Activated CD4-positive, CD25-positive, alpha-beta regulatory T cell treated with anti-CD3 and anti-CD28 coated beads, Interleukin-2, amount 50 U/mL, for 24 hours (primary cell): ENCODE measurements around the gene ZG16B.

Experiments used
- ATAC-seq, 2 donors: fragments of 150-1000 bp; cut with Tn5 transposase; one replicate each; pipeline ENCODE4 v1.10.0; 2021; ENCODE audit warnings: mild to moderate bottlenecking in 1 of 2, moderate library complexity in 1 of 2

The ZG16B gene

DNA sequence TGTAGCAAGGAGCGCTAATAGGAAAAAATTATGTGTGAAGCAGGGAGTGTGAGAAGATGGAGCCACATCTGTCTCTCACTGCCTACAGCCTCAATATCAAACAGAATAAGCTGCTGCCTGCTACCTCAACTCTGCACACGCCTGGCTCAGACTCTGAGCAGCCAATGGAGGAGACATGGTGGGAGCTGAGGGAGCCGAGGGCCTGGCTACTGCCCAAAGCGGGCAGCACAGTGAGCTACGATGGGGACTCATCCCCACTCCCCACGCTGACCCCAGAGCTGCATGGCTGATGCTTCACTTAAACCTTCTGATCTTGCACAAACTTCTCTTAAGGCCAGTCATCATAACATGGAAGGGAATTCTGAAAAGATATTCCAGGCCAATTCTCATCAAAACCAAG is 41.8 kb downstream of the ZG16B start:
- no peak for ATAC-seq

DNA sequence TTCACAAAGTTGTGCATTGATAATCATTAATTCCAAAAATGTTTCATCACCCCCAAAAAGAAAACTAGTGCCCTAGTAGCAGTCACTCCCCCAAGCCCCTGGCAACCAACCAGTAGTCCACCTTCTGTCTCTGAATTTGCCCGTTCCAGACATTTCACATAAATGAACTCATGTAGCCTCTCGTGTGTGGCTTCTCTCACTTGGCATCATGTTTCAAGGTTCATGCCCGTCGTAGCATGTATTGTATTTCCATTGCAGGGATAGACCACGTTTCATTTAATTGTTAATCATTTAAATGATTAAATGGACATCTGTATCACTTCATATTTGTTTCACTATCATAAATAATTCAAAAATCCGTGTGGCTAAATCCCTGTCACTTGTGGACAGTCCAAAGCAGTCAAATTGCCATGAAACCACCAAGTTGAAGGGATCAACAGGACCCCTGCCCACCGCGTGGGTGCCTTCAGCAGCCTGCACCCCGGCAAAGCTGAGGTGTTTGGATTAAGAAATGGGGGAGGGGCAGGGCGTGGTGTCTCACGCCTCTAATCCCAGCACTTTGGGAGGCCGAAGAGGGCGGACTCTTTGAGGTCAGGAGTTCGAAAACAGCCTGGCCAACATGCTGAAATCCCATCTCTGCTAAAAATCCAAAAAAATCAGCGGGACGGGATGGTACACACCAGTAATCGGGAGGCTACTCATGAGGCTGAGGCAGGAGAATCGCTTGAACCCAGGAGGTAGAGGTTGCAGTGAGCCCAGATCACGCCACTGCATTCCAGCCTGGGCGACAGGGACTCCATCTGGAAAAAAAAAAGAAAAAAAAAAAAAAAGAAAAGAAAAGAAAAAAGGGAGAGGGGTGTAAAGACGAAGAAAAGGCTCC is 44.2 kb downstream of the ZG16B start:
- ATAC-seq: no peak

DNA sequence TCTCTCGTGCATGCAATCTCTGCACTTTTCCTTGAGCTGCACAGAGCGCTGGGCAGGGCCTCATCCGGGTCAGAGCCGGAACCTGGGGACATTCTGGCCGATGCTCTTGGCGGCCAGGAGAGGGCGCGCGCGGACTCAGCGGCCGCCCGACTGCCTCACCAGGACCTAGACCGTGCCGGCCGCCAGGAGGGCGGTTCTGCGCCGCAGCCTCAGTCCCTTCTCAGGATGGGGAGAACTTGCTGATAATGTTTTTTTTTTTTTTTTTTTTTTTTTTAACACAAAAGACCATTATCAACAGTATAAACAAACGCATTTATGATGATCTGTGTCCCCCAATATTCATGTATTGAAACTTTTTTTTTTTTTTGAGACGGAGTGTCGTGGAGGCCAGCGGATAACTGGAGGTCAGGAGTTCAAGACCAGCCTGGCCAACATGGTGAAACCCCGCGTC is 44.8 kb downstream of the ZG16B start:
- ATAC-seq: peak; percentile 96 to 99

DNA sequence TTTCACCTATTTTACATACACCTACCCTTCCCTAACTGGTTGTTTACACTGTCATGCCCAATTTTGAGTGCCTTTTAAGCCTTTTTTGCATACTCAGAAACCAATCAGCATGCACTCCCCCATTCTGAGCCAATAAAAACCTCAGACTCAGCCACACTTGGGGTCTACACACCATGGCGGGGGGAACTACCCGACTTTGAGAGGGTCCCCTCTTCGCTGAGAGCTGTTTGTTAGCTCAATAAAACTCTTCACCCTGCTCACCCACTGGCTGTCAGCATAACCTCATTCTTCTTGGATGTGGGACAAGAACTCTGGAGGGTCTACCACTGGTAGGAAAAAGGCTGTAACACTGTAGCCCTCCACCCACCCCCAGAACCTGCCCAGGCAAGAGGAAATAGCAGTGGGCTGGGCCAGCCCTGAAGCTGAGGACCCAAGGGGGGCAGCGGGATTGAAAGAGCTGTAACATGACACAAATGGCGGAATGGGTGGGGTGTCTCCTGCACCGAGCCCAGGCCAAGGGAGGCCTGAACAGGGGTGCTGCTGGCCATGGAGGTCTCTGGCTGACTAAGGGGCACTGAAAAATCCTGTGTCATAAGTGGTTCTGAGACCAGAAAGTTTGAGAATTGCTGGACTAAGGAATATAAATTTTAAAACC is 49.9 kb downstream of the ZG16B start:
- no peak for ATAC-seq
